SK-N-SH treated with all-trans-retinoic acid at 6 μM for 48 hours (cell line): ENCODE measurements around the gene TFDP3.

Experiments used
- ATAC-seq: fragments of 200-7000 bp; cut with Tn5 transposase; 3 replicates; pipeline ENCODE4 v1.9.1; 2020; ENCODE audit warnings: mild to moderate bottlenecking, moderate library complexity
- ARNTL ChIP-seq: fragments of 450-650 bp; formaldehyde crosslinking; IDR thresholded peaks from 2 replicates; pipeline ENCODE4 v1.5.0; 2020; ENCODE audit warnings: low read depth, mild to moderate bottlenecking, moderate library complexity, borderline replicate concordance
- BACH2 ChIP-seq: fragments of 250-450 bp; sonication (Bioruptor Pico); IDR thresholded peaks from 2 replicates; pipeline ENCODE4 v1.9.0; 2021; ENCODE audit warnings: mild to moderate bottlenecking, borderline replicate concordance
- CSDC2 ChIP-seq: fragments of 250-450 bp; sonication (Bioruptor Pico); IDR thresholded peaks from 2 replicates; pipeline ENCODE4 v1.5.0; 2020; ENCODE audit warnings: mild to moderate bottlenecking, moderate library complexity
- CSRNP3 ChIP-seq: fragments of 250-450 bp; sonication (Bioruptor Pico); IDR thresholded peaks from 2 replicates; pipeline ENCODE4 v1.5.1; 2021; ENCODE audit warnings: mild to moderate bottlenecking, moderate library complexity
- ESRRG ChIP-seq: fragments of 250-450 bp; sonication (Bioruptor Pico); IDR thresholded peaks from 2 replicates; pipeline ENCODE4 v1.6.1; 2021; ENCODE audit warnings: mild to moderate bottlenecking
- ISL1 ChIP-seq: fragments of 250-450 bp; sonication (Bioruptor Pico); IDR thresholded peaks from 2 replicates; pipeline ENCODE4 v2.1.2; 2022; ENCODE audit warnings: mild to moderate bottlenecking, moderate library complexity
- OSR1 ChIP-seq: fragments of 250-450 bp; sonication (Bioruptor Pico); IDR thresholded peaks from 2 replicates; pipeline ENCODE4 v1.8.0; 2022; ENCODE audit warnings: moderate library complexity, mild to moderate bottlenecking, inconsistent platforms
- POU6F1 ChIP-seq: fragments of 250-450 bp; sonication (Bioruptor Pico); IDR thresholded peaks from 2 replicates; pipeline ENCODE4 v1.8.0; 2021; ENCODE audit warnings: low read depth, mild to moderate bottlenecking, moderate library complexity, borderline replicate concordance
- PPARA ChIP-seq: fragments of 250-450 bp; sonication (Bioruptor Pico); IDR thresholded peaks from 2 replicates; pipeline ENCODE4 v1.5.0; 2020; ENCODE audit warnings: mild to moderate bottlenecking, borderline replicate concordance
- RARB ChIP-seq: fragments of 250-450 bp; sonication (Bioruptor Pico); IDR thresholded peaks from 2 replicates; pipeline ENCODE4 v1.8.0; 2021; ENCODE audit warnings: mild to moderate bottlenecking, moderate library complexity
- SNAI2 ChIP-seq: fragments of 250-450 bp; sonication (Bioruptor Pico); IDR thresholded peaks from 2 replicates; pipeline ENCODE4 v1.5.0; 2020; ENCODE audit warnings: mild to moderate bottlenecking, moderate library complexity
- TCF4 ChIP-seq: fragments of 250-450 bp; sonication (Bioruptor Pico); IDR thresholded peaks from 2 replicates; pipeline ENCODE4 v1.8.0; 2021; ENCODE audit warnings: mild to moderate bottlenecking, moderate library complexity, borderline replicate concordance
- TOX ChIP-seq: fragments of 250-450 bp; sonication (Bioruptor Pico); IDR thresholded peaks from 2 replicates; pipeline ENCODE4 v1.8.0; 2021; ENCODE audit warnings: mild to moderate bottlenecking, moderate library complexity, borderline replicate concordance
- ZC3H10 ChIP-seq: fragments of 250-450 bp; sonication (Bioruptor Pico); IDR thresholded peaks from 2 replicates; pipeline ENCODE4 v1.5.1; 2021; ENCODE audit warnings: mild to moderate bottlenecking, moderate library complexity
- ZFP3 ChIP-seq: fragments of 250-450 bp; sonication (Bioruptor Pico); IDR thresholded peaks from 2 replicates; pipeline ENCODE4 v1.5.0; 2020; ENCODE audit warnings: mild to moderate bottlenecking, moderate library complexity
- ZFP30 ChIP-seq: fragments of 450-650 bp; formaldehyde crosslinking; IDR thresholded peaks from 2 replicates; pipeline ENCODE4 v1.5.0; 2022; ENCODE audit warnings: mild to moderate bottlenecking, moderate library complexity
- ZNF565 ChIP-seq: fragments of 450-650 bp; formaldehyde crosslinking; conservative IDR thresholded peaks from 2 replicates; pipeline ENCODE4 v1.5.0; 2020; ENCODE audit warnings: low read depth, mild to moderate bottlenecking, moderate library complexity
- ZNF70 ChIP-seq: fragments of 450-650 bp; formaldehyde crosslinking; IDR thresholded peaks from 2 replicates; pipeline ENCODE4 v1.5.0; 2020; ENCODE audit warnings: mild to moderate bottlenecking, moderate library complexity
- ZNF8 ChIP-seq: fragments of 450-650 bp; formaldehyde crosslinking; IDR thresholded peaks from 2 replicates; pipeline ENCODE4 v1.5.0; 2020; ENCODE audit warnings: mild to moderate bottlenecking, moderate library complexity
- TF ChIP-seq, protein P1 (sequence below): fragments of 250-450 bp; sonication (Bioruptor Pico); IDR thresholded peaks from 2 replicates; pipeline ENCODE4 v1.5.1; 2020; ENCODE audit warnings: low read depth, mild to moderate bottlenecking, moderate library complexity
- TF ChIP-seq, protein P2 (sequence below): fragments of 250-450 bp; sonication (Bioruptor Pico); IDR thresholded peaks from 2 replicates; pipeline ENCODE4 v1.8.0; 2020; ENCODE audit warnings: mild to moderate bottlenecking, moderate library complexity, borderline replicate concordance

TFDP3 gene

DNA sequence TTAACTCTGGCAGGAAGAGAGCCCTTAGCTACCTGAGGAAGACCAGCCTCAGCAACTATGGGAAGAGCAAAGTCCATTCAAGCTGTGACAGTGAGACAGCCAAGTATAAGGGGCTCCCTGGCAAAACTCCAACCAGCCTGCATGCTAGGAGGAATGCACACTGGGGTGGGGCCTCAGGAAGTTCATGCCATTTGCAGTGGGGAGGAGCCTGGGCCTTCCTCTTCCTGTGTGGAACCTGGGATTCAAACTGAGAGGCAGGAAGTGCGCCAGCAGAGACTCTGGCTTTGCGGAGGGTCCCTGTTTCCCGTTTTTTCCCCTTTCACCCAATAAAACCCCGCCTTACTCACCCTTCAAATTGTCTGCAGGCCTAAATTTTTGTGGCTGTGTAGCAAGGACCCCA, 33.0 kb downstream of the TFDP3 start:
- TF ChIP-seq, protein P1, sequence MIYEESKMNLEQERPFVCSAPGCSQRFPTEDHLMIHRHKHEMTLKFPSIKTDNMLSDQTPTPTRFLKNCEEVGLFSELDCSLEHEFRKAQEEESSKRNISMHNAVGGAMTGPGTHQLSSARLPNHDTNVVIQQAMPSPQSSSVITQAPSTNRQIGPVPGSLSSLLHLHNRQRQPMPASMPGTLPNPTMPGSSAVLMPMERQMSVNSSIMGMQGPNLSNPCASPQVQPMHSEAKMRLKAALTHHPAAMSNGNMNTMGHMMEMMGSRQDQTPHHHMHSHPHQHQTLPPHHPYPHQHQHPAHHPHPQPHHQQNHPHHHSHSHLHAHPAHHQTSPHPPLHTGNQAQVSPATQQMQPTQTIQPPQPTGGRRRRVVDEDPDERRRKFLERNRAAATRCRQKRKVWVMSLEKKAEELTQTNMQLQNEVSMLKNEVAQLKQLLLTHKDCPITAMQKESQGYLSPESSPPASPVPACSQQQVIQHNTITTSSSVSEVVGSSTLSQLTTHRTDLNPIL (CRISPR knock-in tag): no peak
- TF ChIP-seq BACH2 (no peak), TOX (CRISPR knock-in tag) (no peak), ESRRG (CRISPR knock-in tag) (no peak), CSRNP3 (no peak), PPARA (CRISPR knock-in tag) (no peak), ZNF565 (CRISPR knock-in tag) (no peak)
- TF ChIP-seq, protein P2, sequence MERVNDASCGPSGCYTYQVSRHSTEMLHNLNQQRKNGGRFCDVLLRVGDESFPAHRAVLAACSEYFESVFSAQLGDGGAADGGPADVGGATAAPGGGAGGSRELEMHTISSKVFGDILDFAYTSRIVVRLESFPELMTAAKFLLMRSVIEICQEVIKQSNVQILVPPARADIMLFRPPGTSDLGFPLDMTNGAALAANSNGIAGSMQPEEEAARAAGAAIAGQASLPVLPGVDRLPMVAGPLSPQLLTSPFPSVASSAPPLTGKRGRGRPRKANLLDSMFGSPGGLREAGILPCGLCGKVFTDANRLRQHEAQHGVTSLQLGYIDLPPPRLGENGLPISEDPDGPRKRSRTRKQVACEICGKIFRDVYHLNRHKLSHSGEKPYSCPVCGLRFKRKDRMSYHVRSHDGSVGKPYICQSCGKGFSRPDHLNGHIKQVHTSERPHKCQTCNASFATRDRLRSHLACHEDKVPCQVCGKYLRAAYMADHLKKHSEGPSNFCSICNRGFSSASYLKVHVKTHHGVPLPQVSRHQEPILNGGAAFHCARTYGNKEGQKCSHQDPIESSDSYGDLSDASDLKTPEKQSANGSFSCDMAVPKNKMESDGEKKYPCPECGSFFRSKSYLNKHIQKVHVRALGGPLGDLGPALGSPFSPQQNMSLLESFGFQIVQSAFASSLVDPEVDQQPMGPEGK (CRISPR knock-in tag): no peak

GRCh38 chrX:133183806-133184205, 34.3 kb downstream of the TFDP3 start:
- TF ChIP-seq ZNF70 (CRISPR knock-in tag): no peak
- TF ChIP-seq ZNF565 (CRISPR knock-in tag): no peak
- TF ChIP-seq ZC3H10: no peak
- no peak for TF ChIP-seq POU6F1 (CRISPR knock-in tag)
- TF ChIP-seq ZFP30 (CRISPR knock-in tag): no peak
- TF ChIP-seq ZFP3 (CRISPR knock-in tag): no peak
- no peak for TF ChIP-seq RARB
- no peak for TF ChIP-seq SNAI2 (CRISPR knock-in tag)
- TF ChIP-seq ISL1: no peak
- TF ChIP-seq, protein P2 (CRISPR knock-in tag): no peak
- no peak for TF ChIP-seq TCF4 (CRISPR knock-in tag)
- TF ChIP-seq, protein P1 (CRISPR knock-in tag): no peak
- TF ChIP-seq CSDC2 (CRISPR knock-in tag): no peak
- no peak for TF ChIP-seq OSR1 (CRISPR knock-in tag)
- TF ChIP-seq TOX (CRISPR knock-in tag): no peak
- no peak for TF ChIP-seq ZNF8 (CRISPR knock-in tag)
- no peak for ATAC-seq

More for the DNA sequence above, 33.0 kb downstream of the TFDP3 start:
- no peak for ATAC-seq

DNA sequence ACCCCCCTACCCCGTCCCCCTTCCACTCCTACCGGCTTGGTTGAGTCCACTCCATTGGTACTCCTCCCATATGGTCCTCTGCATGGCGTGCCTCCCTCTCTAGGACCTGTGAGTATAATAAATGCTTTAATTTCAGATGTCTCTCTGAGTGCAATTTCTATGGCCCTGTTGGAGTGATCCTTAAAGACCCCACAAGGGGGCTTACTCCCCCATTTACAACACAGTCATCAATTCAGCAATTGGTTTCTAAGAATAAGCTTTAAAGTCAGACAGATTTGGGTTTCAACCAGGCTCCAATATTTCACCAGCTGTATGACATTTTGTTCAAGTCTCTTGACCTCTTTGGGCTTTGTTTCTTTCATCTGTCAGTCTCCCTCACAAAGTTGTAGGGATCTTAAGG, 38.7 kb downstream of the TFDP3 start:
- TF ChIP-seq, protein P2 (CRISPR knock-in tag): no peak
- TF ChIP-seq ARNTL (no peak), ZFP30 (CRISPR knock-in tag) (no peak), ZC3H10 (no peak), PPARA (CRISPR knock-in tag) (no peak), ESRRG (CRISPR knock-in tag) (no peak), RARB (no peak)
- TF ChIP-seq, protein P1 (CRISPR knock-in tag): no peak
- no peak for ATAC-seq
